Activated naive CD8-positive, alpha-beta T cell (primary cell): Measurements from ENCODE around the gene RPS19BP1.
"Not testable (repeated sequence)": the region's sequence is repeated elsewhere in the genome, so short reads cannot be mapped to it uniquely, and the experiment has no call there.

Experiments used
- H3K27ac Mint-ChIP-seq: one replicate; pipeline ENCODE4 v1.8.0; 2021; ENCODE audit warnings: mixed read lengths
- H3K27me3 Mint-ChIP-seq: one replicate; pipeline ENCODE4 v1.8.0; 2021; ENCODE audit warnings: mixed read lengths
- H3K36me3 Mint-ChIP-seq: one replicate; pipeline ENCODE4 v1.8.0; 2021; ENCODE audit warnings: mixed read lengths
- H3K4me1 Mint-ChIP-seq: one replicate; pipeline ENCODE4 v1.8.0; 2021; ENCODE audit warnings: low read depth, mixed read lengths
- H3K4me3 Mint-ChIP-seq: one replicate; pipeline ENCODE4 v1.8.0; 2021; ENCODE audit warnings: mild to moderate bottlenecking, mixed read lengths
- H3K9me3 Mint-ChIP-seq: one replicate; pipeline ENCODE4 v1.8.0; 2021; ENCODE audit warnings: low read depth, mixed read lengths

Gene RPS19BP1

DNA sequence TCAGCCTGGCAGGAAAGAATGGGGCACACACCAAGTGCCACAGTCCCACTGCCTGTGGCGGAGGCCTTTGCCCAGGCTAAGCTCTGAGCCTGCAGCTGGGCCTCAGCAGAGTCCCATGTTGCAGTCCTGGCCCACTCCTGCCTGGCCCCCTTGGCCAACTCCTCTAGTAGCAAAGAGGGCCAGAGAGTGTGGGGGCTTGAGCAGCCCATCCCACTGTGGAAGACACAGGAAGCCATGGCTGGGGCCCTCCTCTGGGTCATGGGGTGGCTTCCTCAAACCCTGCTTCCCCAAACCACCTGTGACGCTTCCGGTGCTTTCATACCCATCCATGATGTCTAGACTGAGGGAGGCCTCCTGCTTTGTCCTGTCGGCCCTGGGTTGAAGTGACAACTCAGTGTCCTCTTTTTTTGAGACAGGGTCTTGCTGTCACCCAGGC is 5.8 kb downstream of the RPS19BP1 start:
- H3K4me1 Mint-ChIP-seq = peaks cover 81% of the 10 kb centered on the region
- no peaks in the 10 kb centered on the region for H3K9me3 Mint-ChIP-seq
- H3K36me3 Mint-ChIP-seq = peaks cover 18% of the 10 kb centered on the region
- peak overlapping the region; percentile 32 for H3K4me3 Mint-ChIP-seq
- peak overlapping the region; percentile 77 for H3K27ac Mint-ChIP-seq
- H3K27me3 Mint-ChIP-seq = no peaks in the 10 kb centered on the region

DNA sequence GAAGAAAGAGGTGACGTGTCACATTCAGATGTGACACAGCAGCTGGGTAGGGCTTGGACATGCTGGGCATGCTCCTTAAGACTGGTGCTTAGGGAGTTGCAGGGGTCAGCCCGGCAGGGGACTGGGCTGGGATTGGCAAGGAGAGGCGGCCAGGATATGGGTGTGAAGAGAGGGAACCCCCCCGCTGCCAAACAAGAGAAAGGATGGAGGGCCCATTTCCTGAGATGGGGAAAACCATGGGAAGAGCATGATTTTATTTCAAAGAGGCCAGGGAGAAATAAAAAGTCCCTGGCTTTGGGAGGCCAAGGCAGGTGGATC is 6.9 kb downstream of the RPS19BP1 start:
- peak overlapping the region; percentile 63 for H3K4me3 Mint-ChIP-seq
- no peaks in the 10 kb centered on the region for H3K9me3 Mint-ChIP-seq
- H3K27ac Mint-ChIP-seq = peak overlapping the region; percentile 90
- peaks cover 23% of the 10 kb centered on the region for H3K36me3 Mint-ChIP-seq
- H3K27me3 Mint-ChIP-seq = no peaks in the 10 kb centered on the region
- H3K4me1 Mint-ChIP-seq = peaks cover 73% of the 10 kb centered on the region

DNA sequence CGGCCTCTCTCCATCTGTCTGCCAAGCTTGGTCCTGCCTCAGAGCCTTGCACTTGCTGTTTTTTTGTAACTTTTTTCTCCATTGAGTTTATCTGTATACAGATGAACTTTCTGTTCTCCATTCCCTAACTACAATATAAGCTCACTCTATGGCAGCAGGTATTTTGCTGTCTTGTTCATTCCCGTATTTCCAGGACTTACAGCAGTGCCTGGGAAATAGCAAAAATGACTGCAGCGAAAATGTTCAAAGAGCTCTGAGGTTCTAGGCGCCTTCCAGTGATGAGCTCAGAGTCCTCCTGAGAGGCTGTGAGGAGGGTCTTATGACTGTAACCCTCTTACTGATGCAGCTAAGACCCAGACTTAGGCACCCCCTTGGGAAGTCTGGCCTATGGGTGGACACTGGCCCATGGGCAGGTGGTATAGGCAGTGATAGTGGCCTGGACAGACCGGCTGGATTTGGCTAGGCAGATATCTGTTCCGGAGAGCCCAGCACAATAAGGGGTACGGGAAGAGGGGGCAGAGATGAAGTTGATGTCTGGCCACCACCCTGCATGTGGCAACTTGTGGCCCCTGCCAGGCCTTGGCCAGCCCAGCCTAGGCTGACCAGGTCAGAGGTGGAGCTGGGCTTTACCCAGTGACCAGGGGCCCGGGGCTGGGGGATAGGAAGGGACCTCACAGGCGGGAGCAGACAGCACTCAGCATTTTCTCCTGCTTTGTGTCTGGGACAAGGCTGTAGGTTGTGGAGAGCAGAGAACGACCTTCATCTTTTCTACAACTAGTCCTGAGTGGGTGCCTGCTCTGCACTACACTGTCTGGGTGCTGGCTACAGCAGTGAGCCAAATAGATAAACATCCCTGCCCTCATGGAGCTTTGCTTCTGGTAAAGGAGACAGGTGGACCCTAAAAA is 7.5 kb downstream of the RPS19BP1 start:
- Mint-ChIP-seq H3K9me3 (no peaks in the 10 kb centered on the region), H3K27me3 (no peaks in the 10 kb centered on the region), H3K4me3 (peak overlapping the region; percentile 63), H3K36me3 (peaks cover 21% of the 10 kb centered on the region), H3K27ac (peak overlapping the region; percentile 90), H3K4me1 (peaks cover 67% of the 10 kb centered on the region)

DNA sequence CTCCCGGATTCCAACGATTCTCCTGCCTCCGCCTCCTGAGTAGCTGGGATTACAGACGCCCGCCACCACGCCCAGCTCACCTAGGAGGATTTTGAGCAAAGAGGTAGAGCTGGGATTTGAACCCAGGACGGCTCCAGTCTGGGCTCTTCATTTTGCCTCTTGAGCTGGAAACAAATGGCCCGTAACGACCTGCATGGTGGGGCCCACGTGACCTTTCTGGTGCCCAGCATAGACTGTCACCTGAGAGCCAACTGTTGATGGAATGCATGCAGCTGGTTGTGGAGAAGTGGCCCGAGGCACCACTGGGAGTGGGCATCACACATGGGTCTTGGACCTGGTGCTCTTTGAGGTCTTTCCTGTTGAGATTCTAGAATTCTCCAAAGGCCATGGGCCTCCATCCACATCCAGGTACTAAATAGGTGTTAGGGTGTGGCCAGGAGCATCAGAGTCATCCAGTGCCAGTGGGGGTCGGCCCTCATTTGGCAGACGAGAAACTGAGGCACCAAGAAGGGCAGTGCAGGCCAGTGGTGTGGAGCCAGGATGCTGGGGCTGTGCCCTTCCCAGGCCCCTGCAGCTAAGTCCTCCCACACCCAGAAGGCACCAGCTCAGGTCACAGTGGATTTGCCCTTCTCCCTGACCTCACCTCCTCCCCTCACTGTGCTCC is 8.3 kb downstream of the RPS19BP1 start:
- Mint-ChIP-seq H3K4me3 (peak overlapping the region; percentile 55), H3K36me3 (peaks cover 18% of the 10 kb centered on the region), H3K9me3 (no peaks in the 10 kb centered on the region), H3K27ac (no peak overlapping the region), H3K4me1 (peaks cover 62% of the 10 kb centered on the region), H3K27me3 (no peaks in the 10 kb centered on the region)

DNA sequence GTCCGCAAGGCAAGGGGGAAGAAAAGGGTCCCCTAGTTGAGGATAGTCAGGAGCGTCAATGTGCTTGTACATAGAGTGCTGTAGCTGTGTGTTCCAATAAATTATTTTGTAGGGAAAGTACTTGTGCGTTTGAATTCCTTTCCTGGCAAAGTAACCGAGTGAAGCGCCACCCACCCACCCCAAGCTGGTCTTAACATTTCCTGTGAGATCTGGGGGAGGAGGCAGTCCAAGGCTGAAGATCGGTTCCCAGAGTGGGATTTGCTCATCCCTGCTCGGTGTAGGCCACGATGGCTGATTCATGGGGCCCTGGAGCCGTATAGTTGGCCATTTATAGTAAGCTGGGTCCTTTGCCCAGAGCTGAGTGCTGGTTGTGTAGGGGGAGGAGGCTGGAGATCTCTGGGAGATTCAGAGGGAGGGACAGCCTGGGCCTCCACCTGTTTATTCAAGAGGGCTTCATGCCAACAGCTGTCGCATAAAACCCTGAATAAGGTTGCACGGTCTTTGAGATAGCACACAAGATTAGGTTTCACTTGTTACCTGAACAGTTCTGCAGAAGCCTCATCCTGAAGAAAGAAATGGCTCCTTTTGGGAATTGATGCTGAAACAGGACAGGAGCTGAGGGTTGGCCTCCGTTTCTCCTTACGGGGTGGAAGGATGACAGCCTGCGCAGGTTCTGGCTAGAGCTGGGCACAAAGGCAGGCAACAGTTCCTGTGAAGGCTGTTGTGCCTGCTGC is 9.8 kb downstream of the RPS19BP1 start:
- peak overlapping the region; percentile 100 for H3K27ac Mint-ChIP-seq
- H3K9me3 Mint-ChIP-seq = no peaks in the 10 kb centered on the region
- peak overlapping the region; percentile 96 for H3K4me3 Mint-ChIP-seq
- no peaks in the 10 kb centered on the region for H3K27me3 Mint-ChIP-seq
- H3K36me3 Mint-ChIP-seq = peaks cover 18% of the 10 kb centered on the region
- peaks cover 57% of the 10 kb centered on the region for H3K4me1 Mint-ChIP-seq

DNA sequence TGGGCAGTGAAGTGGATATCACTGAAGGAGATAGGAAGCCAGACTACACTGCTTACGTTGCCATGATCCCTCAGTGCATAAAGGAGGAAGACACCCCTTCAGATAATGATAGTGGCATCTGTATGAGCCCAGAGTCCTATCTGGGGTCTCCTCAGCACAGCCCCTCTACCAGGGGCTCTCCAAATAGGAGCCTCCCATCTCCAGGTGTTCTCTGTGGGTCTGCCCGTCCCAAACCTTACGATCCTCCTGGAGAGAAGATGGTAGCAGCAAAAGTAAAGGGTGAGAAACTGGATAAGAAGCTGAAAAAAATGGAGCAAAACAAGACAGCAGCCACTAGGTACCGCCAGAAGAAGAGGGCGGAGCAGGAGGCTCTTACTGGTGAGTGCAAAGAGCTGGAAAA is 10.5 kb downstream of the RPS19BP1 start:
- Mint-ChIP-seq H3K4me3 (peak overlapping the region; percentile 96), H3K4me1 (peaks cover 51% of the 10 kb centered on the region), H3K36me3 (peaks cover 18% of the 10 kb centered on the region), H3K27ac (peak overlapping the region; percentile 100)
- not testable (repeated sequence) for H3K9me3 Mint-ChIP-seq, H3K27me3 Mint-ChIP-seq

DNA sequence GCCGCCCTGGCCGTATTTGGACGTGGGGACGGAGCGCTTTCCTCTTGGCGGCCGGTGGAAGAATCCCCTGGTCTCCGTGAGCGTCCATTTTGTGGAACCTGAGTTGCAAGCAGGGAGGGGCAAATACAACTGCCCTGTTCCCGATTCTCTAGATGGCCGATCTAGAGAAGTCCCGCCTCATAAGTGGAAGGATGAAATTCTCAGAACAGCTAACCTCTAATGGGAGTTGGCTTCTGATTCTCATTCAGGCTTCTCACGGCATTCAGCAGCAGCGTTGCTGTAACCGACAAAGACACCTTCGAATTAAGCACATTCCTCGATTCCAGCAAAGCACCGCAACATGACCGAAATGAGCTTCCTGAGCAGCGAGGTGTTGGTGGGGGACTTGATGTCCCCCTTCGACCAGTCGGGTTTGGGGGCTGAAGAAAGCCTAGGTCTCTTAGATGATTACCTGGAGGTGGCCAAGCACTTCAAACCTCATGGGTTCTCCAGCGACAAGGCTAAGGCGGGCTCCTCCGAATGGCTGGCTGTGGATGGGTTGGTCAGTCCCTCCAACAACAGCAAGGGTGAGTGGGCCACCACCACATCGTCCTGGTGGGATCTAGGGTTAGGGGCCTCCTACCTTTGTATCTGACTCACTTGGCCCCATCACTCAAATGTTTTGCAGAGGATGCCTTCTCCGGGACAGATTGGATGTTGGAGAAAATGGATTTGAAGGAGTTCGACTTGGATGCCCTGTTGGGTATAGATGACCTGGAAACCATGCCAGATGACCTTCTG is 11.3 kb downstream of the RPS19BP1 start:
- peak overlapping the region; percentile 96 for H3K4me3 Mint-ChIP-seq
- not testable (repeated sequence) for H3K27me3 Mint-ChIP-seq, H3K9me3 Mint-ChIP-seq
- H3K27ac Mint-ChIP-seq = peak overlapping the region; percentile 100
- H3K36me3 Mint-ChIP-seq = peaks cover 18% of the 10 kb centered on the region
- H3K4me1 Mint-ChIP-seq = peaks cover 50% of the 10 kb centered on the region

DNA sequence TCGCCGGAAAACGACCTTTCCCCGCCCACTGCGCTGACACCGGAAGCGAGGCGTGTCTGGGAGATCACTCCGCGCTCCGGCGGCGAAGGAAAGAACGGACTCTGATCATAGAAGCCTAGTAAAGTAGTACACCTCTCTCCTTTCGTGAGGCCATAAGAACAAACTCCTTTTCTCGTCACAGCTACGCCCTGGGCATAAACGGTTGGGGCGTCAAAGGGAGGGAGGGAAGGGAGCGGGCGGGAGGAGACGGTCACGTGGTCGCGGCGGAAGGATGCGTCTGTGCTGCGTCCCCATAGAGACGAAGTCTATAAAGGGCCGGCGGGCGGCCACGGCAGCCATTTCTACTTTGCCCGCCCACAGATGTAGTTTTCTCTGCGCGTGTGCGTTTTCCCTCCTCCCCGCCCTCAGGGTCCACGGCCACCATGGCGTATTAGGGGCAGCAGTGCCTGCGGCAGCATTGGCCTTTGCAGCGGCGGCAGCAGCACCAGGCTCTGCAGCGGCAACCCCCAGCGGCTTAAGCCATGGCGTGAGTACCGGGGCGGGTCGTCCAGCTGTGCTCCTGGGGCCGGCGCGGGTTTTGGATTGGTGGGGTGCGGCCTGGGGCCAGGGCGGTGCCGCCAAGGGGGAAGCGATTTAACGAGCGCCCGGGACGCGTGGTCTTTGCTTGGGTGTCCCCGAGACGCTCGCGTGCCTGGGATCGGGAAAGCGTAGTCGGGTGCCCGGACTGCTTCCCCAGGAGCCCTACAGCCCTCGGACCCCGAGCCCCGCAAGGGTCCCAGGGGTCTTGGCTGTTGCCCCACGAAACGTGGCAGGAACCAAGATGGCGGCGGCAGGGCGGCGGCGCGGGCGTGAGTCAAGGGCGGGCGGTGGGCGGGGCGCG is 12.1 kb downstream of the RPS19BP1 start, which contains the start of gene ATF4:
TSS of gene ATF4 (plus strand) at position 337 of the 880 bp plus-strand sequence. CDS start 884 bp downstream, outside the sequence.
- peak within 1 kb of the TSS; percentile 100 for H3K27ac Mint-ChIP-seq
- H3K4me3 Mint-ChIP-seq = peak within 1 kb of the TSS; percentile 96
- peaks cover 50% of the 10 kb centered on the region for H3K4me1 Mint-ChIP-seq
- no peaks in the 10 kb centered on the region for H3K9me3 Mint-ChIP-seq
- peaks cover 18% of the 10 kb centered on the region for H3K36me3 Mint-ChIP-seq
- no peaks in the 10 kb centered on the region for H3K27me3 Mint-ChIP-seq

DNA sequence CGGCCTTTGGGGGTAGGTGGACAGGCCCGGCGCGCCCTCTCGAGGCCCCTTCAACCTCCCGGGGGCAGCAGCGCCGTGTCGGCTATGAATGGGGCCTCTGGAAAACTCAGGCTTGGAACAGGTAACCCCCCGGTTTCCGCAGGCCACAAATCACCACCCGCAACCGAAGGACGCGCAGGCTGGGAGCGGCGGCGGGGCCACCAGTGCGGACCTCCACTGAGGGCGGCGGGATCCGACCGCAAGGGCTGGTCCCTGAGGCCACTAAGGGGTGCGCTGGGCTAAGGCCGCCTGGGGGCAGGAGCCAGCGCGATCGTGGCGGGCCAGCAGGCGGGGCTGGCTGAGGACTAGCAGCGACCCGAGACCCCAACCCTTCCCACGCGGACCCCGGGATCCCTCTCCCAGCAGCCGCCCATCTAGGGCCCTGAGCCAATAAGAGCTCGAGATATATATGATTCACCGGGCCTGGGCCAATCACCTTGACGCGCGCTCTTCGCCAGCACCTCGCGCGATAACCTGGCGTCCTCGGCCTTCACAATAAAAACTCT is 12.8 kb downstream of the RPS19BP1 start:
- H3K9me3 Mint-ChIP-seq = no peaks in the 10 kb centered on the region
- peak overlapping the region; percentile 96 for H3K4me3 Mint-ChIP-seq
- peak overlapping the region; percentile 100 for H3K27ac Mint-ChIP-seq
- H3K4me1 Mint-ChIP-seq = peaks cover 45% of the 10 kb centered on the region
- H3K36me3 Mint-ChIP-seq = peaks cover 18% of the 10 kb centered on the region
- H3K27me3 Mint-ChIP-seq = no peaks in the 10 kb centered on the region

DNA sequence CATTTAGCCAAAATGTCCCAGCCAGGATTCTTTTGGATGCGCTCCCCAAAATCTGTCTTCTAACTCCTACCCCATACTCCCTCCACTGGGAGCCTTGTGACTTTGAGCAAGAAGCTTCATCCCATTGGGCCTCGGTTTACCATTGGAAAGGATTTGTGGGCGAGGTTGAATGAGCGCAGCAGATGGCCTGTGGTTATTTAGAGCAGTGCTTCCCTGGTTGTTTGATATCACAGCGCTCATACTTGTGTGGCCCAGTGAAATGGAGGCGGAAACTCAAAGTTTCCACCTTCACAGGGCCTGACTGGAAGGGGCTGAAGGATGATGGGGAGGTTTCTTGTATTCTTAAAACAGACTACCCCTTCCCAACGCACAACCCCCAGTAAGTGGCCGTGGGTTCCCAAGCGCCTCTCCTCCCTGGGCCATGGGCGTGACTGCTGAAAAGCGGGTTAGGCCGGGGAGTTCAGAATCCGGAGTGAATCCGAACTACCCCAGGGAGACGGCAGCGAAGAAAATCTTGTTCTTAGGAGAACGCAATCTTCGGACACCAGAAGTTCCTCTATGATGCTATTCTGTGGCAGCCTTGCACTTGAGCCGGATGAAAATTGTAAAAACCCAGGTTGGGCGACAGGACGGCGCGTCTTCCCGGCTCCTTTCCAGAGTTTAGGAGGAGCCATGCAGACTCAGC is 13.4 kb downstream of the RPS19BP1 start:
- Mint-ChIP-seq H3K4me1 (peaks cover 46% of the 10 kb centered on the region), H3K9me3 (no peaks in the 10 kb centered on the region), H3K36me3 (peaks cover 18% of the 10 kb centered on the region), H3K27me3 (no peaks in the 10 kb centered on the region), H3K27ac (peak overlapping the region; percentile 100), H3K4me3 (peak overlapping the region; percentile 96)

DNA sequence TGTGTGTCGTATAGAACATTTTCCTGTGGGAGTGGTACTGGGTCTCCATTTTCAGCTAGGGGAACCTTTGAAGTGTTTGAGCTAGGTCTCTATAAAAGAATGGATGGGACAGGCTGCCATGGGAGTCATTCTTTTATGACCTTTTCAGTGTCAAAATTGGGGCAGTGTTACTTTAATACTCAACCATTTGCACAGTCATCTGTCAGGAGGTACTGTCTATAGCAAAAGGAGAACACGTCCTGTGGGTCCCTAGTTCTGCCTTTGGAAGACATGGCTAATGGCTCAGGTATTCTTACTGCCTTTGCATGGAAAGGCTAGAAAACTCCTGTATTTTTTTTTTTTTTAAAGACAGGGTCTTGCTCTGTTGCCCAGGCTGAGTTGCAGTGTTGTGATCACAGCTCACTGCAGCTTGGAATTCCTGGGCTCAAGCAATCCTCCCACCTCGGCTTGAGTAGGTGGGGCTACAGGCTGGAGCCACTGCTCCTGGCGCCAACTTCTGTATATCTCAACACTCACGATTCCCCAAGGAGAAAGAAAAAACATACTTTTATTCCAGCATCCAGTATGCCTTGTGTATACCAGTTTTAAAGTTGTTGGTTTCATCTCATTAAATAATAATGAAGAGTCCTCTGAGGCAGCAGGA is 14.3 kb downstream of the RPS19BP1 start:
- H3K4me3 Mint-ChIP-seq = peak overlapping the region; percentile 96
- H3K27ac Mint-ChIP-seq = peak overlapping the region; percentile 100
- H3K4me1 Mint-ChIP-seq = peaks cover 42% of the 10 kb centered on the region
- H3K27me3 Mint-ChIP-seq = no peaks in the 10 kb centered on the region
- H3K36me3 Mint-ChIP-seq = peaks cover 16% of the 10 kb centered on the region
- H3K9me3 Mint-ChIP-seq = no peaks in the 10 kb centered on the region

DNA sequence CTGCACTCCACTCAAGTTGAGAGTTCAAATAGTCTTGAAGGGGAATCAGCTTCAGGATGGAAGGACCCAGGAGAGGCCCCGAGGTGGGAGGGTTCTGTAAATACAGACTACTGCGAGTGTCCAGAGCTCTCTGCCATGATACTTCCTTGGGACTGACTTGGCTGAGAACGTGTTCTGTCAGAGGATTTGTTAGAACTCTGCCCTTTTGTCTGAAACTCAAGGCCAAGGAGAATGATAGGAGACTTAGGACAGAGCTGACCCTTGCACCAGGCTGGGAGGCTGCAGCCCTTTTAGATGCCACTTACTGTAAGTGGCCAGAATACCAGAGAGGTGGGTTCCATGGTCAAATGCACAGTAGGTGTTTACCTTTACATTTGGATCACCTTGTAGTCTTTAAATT is 15.1 kb downstream of the RPS19BP1 start:
- no peak overlapping the region for H3K27ac Mint-ChIP-seq
- no peak overlapping the region for H3K4me3 Mint-ChIP-seq
- no peaks in the 10 kb centered on the region for H3K9me3 Mint-ChIP-seq
- no peaks in the 10 kb centered on the region for H3K27me3 Mint-ChIP-seq
- peaks cover 12% of the 10 kb centered on the region for H3K36me3 Mint-ChIP-seq
- H3K4me1 Mint-ChIP-seq = peaks cover 34% of the 10 kb centered on the region
